ENCODE data around the gene ZNF133.

DNA sequence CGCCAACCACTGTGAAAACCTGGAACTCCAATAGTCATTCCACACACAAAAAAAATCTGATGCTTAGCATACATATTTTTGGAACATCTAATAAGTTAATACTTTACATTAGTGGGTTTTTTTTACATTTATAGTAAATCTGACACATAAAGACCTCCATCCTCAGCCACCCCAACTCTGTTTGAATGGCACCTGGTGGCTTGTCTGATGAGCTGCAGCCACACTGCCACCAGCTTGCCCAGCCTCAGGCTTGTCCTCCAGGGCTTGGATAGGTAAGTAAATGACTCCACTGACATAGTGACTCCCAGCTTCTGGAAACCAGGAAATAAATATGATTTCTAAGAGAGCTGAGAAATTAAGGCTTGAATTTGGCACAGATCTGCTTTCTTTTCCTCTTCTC, 71.5 kb downstream of the ZNF133 start:
- TF ChIP-seq EP300 (IDR thresholded peaks at IDR 0.05; ENCODE audit: low read depth) (no peak), POLR2A (IDR thresholded peaks at IDR 0.05) (no peak)
- TF ChIP-seq, protein P1, sequence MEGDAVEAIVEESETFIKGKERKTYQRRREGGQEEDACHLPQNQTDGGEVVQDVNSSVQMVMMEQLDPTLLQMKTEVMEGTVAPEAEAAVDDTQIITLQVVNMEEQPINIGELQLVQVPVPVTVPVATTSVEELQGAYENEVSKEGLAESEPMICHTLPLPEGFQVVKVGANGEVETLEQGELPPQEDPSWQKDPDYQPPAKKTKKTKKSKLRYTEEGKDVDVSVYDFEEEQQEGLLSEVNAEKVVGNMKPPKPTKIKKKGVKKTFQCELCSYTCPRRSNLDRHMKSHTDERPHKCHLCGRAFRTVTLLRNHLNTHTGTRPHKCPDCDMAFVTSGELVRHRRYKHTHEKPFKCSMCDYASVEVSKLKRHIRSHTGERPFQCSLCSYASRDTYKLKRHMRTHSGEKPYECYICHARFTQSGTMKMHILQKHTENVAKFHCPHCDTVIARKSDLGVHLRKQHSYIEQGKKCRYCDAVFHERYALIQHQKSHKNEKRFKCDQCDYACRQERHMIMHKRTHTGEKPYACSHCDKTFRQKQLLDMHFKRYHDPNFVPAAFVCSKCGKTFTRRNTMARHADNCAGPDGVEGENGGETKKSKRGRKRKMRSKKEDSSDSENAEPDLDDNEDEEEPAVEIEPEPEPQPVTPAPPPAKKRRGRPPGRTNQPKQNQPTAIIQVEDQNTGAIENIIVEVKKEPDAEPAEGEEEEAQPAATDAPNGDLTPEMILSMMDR (IDR thresholded peaks at IDR 0.05) = no peak

Measured in transverse colon (tissue), 3 donors.